Cardiac muscle cell (in vitro differentiated cells and primary cell): ENCODE measurements around the gene SLC35G4. TPM values are rescaled to one million over a fixed set of nuclear protein-coding genes. Genes with fewer than 3 reads are reported as not detected.

Experiments used
- DNase-seq, 2 donors: peaks; one replicate each; pipeline versions ENCODE4 v3.0.0 to v3.0.0-alpha.2; 2010 to 2017; ENCODE audit warnings: low read depth in 1 of 2, low spot score in 1 of 2
- H3K27ac ChIP-seq: fragments of 200-600 bp; sonication (generic); 2 replicates; pipeline ENCODE4 v1.5.1; 2016
- H3K27me3 ChIP-seq: fragments of 200-600 bp; sonication (generic); 2 replicates; pipeline ENCODE4 v1.6.0; 2016; ENCODE audit warnings: control low read depth
- H3K36me3 ChIP-seq: fragments of 200-600 bp; sonication (generic); 2 replicates; pipeline ENCODE4 v1.5.1; 2016; ENCODE audit warnings: control low read depth
- H3K4me1 ChIP-seq: fragments of 200-600 bp; sonication (generic); 2 replicates; pipeline ENCODE4 v1.8.1; 2017; ENCODE audit warnings: low read depth, mild to moderate bottlenecking, mixed run types
- H3K4me3 ChIP-seq: fragments of 200-600 bp; sonication (generic); 2 replicates; pipeline ENCODE4 v1.5.1; 2016; ENCODE audit warnings: mild to moderate bottlenecking
- H3K9me3 ChIP-seq: fragments of 200-600 bp; sonication (generic); 2 replicates; pipeline ENCODE4 v1.5.1; 2017; ENCODE audit warnings: low read depth, mild to moderate bottlenecking, control low read depth
- polyA plus RNA-seq: library from polyadenylated mRNA; unstranded; fragments of >200 nt; fragmentation: Nextera tagmentation; extraction: Ambion mirVana; gene quantifications from 2 replicates; pipeline ENCODE4 v1.2.1, GENCODE V29; 2016
- total RNA-seq: library from RNA; depleted of rRNA; stranded (reverse); fragments of >200 nt; gene quantifications from 2 replicates; pipeline ENCODE4 v1.2.3, GENCODE V29; 2016
- TF ChIP-seq, protein P1 (sequence below): IDR thresholded peaks from 2 replicates; pipeline ENCODE4 v1.5.1; 2012; ENCODE audit warnings: low read depth, mild to moderate bottlenecking, low read length

Gene SLC35G4
- total and polyA plus RNA-seq, 2 experiments from 2014 or later, result not detected

DNA sequence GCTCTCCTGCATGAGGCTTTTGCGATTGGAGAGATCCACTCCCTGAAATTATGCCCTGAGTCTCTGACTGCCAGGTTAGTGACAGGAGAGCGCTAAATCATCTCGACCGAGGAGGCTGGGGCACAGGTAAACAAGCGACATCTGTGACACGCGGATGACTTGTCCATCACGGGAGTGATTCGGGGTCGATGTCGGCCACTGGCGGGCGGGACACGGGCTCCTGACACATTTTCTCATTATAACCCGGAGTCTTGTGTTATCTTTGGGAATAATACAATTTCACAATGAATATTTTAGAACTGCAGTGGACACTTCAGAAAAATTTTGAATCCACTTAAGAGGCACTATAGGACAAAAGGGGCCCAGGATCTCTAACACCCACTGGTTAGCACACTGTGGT, 29.5 kb upstream of the SLC35G4 start:
- H3K9me3 ChIP-seq, result no peaks in the 10 kb centered on the region
- H3K27me3 ChIP-seq, result no peaks in the 10 kb centered on the region
- H3K36me3 ChIP-seq, result no peaks in the 10 kb centered on the region
- H3K27ac ChIP-seq, result no peak overlapping the region
- no peak overlapping the region for H3K4me3 ChIP-seq
- TF ChIP-seq, protein P1, sequence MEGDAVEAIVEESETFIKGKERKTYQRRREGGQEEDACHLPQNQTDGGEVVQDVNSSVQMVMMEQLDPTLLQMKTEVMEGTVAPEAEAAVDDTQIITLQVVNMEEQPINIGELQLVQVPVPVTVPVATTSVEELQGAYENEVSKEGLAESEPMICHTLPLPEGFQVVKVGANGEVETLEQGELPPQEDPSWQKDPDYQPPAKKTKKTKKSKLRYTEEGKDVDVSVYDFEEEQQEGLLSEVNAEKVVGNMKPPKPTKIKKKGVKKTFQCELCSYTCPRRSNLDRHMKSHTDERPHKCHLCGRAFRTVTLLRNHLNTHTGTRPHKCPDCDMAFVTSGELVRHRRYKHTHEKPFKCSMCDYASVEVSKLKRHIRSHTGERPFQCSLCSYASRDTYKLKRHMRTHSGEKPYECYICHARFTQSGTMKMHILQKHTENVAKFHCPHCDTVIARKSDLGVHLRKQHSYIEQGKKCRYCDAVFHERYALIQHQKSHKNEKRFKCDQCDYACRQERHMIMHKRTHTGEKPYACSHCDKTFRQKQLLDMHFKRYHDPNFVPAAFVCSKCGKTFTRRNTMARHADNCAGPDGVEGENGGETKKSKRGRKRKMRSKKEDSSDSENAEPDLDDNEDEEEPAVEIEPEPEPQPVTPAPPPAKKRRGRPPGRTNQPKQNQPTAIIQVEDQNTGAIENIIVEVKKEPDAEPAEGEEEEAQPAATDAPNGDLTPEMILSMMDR, result no peak
- no peaks in the 10 kb centered on the region for H3K4me1 ChIP-seq
- no peak for DNase-seq

DNA sequence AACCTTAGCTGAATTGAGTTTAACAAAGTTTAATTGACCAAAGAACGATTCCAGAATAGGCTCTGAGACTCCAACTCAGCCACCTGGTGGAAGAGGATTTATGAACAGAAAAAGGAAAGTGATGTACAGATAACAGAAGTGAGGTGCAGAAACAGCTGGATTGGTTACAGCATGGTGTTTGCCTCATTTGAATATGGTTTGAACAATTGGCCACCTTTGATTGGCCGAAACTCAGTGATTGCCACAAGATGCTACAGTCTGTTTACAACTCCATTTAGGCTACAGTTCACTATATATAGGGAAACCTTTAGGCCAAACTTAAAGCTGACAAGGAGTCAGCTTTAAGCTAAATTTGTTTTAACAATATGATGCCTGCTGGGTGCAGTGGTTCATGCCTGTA, 28.1 kb upstream of the SLC35G4 start:
- H3K27ac ChIP-seq, result no peak overlapping the region
- H3K36me3 ChIP-seq, result no peaks in the 10 kb centered on the region
- no peak overlapping the region for H3K4me3 ChIP-seq
- no peak for DNase-seq
- TF ChIP-seq, protein P1, result no peak
- no peaks in the 10 kb centered on the region for H3K4me1 ChIP-seq
- H3K27me3 ChIP-seq, result no peaks in the 10 kb centered on the region
- H3K9me3 ChIP-seq, result no peaks in the 10 kb centered on the region

DNA sequence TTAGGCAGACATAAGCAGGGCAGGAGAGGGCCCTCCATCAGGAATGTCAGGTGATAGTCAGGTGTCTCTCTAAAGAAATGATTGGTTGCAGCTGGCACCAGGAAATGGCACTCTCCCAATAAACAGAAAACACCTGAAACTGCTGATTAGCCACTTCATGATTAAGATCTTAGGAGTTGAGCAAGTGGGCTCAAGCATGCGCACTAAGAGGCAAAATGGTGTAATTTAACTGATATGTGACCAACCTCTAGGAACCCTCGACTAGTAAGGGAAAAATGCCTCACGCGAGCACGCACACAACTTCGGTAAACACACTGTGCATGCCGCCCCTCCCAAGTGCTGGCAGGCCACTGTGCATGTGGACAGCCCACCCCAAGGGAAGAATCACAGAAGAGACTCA, 23.8 kb upstream of the SLC35G4 start:
- TF ChIP-seq, protein P1, result no peak
- Histone ChIP-seq H3K27ac (no peak overlapping the region), H3K4me3 (no peak overlapping the region), H3K27me3 (no peaks in the 10 kb centered on the region), H3K4me1 (no peaks in the 10 kb centered on the region), H3K36me3 (no peaks in the 10 kb centered on the region), H3K9me3 (no peaks in the 10 kb centered on the region)
- no peak for DNase-seq

DNA sequence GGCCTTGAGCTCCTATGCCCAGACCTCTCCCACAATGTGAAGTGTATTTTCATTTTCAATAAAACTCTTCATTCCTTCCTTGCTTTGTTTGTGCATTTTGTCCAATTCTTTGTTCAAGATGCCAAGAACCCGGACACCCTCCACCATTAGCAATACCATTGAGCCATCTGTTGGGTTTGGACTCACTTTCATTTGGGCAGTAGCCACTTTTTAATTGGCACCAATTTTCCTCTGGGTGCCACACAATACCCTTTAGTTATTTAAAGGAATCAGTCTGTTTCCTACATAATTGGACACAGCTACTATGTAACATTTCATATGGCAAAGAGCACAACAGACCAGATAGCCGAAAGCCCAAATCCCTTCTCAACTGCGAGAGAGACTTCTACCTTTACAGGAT, 22.5 kb upstream of the SLC35G4 start:
- no peak overlapping the region for H3K27ac ChIP-seq
- no peak overlapping the region for H3K4me3 ChIP-seq
- no peak for DNase-seq
- no peaks in the 10 kb centered on the region for H3K9me3 ChIP-seq
- no peaks in the 10 kb centered on the region for H3K27me3 ChIP-seq
- H3K36me3 ChIP-seq, result no peaks in the 10 kb centered on the region
- H3K4me1 ChIP-seq, result no peaks in the 10 kb centered on the region
- TF ChIP-seq, protein P1, result no peak

DNA sequence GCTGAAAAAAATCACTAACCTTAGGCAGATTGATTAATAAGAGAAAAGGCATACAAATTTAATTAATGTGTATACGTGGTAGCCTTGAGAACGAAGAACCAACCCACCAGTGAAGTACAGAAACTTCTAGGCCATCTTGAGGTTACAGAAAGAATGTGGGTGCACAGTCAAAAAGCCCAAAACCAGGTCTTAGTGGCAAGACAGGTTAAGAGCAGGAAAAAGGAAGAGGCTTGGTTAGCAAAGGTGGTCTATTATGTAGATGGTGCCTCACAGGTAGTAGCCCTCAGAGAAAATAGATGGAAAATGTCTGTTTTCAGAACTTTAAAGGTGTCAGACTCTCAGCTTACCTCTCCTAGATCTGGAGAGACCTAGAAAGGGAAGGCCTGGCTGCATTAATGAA, 22.0 kb upstream of the SLC35G4 start:
- Histone ChIP-seq H3K9me3 (no peaks in the 10 kb centered on the region), H3K4me1 (no peaks in the 10 kb centered on the region), H3K27me3 (no peaks in the 10 kb centered on the region), H3K36me3 (no peaks in the 10 kb centered on the region), H3K27ac (no peak overlapping the region), H3K4me3 (no peak overlapping the region)
- no peak for DNase-seq
- TF ChIP-seq, protein P1, result no peak

DNA sequence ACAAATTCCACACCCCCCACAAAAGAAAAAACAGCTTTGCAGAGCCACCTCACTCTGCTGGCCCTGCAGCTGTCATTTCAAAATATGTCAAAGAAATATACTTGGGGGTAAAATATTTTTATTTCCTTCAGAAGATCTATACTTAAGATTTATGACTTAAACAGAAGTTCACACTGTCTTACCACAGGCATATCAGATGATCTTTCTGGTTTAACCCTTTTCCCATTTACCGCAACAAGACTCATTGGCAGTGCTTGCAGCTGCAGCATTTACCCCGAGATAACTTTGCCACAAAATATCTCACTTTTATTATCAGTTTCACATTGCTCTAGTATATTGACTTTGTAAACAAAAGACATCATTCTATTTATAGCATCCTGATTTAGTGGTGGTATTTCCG, 21.6 kb upstream of the SLC35G4 start:
- TF ChIP-seq, protein P1, result no peak
- no peaks in the 10 kb centered on the region for H3K9me3 ChIP-seq
- no peaks in the 10 kb centered on the region for H3K4me1 ChIP-seq
- no peak overlapping the region for H3K4me3 ChIP-seq
- DNase-seq, result no peak
- H3K27me3 ChIP-seq, result no peaks in the 10 kb centered on the region
- H3K27ac ChIP-seq, result no peak overlapping the region
- no peaks in the 10 kb centered on the region for H3K36me3 ChIP-seq
